ENCODE results near the gene PHC2. TPM values are rescaled to one million over a fixed set of nuclear protein-coding genes. Genes with fewer than 3 reads are reported as not detected.

PHC2 gene
- total and polyA plus RNA-seq, 2 of the 13 experiments (the other 11 are each of a cell fraction or from before 2014, with no cell fraction given) = 52.5 to 84.9 TPM

GRCh38 chr1:33377756-33378155 lies 53.1 kb downstream of the PHC2 start:
- Histone ChIP-seq H3K4me2 (ENCODE audit: low read depth, low read length) (no peak overlapping the region), H3K27me3 (ENCODE audit: control insufficient read depth in 1 of 2, insufficient read depth in 2 of 2, low read length in 2 of 2) (peaks cover 3 to 4% of the 10 kb centered on the region in 2 experiments; a peak in 2 of 5 replicates), H3K4me3 (replicated peaks in 1 of 3; ENCODE audit: insufficient read depth in 1 of 3, low read depth in 2 of 3, low read length in 3 of 3) (no peak overlapping the region), H3K79me2 (ENCODE audit: insufficient read depth, low read length) (no peaks in the 10 kb centered on the region), H3K4me1 (ENCODE audit: insufficient read depth, low read length) (no peaks in the 10 kb centered on the region), H3K27ac (ENCODE audit: extremely low read length, insufficient read depth, low read length) (no peak overlapping the region), H3K9me3 (ENCODE audit: low read length) (no peaks in the 10 kb centered on the region), H4K20me1 (ENCODE audit: insufficient read depth, low read length) (no peaks in the 10 kb centered on the region), H3K36me3 (replicated peaks in 1 of 2; ENCODE audit: control insufficient read depth in 1 of 2, insufficient read depth in 2 of 2, low read length in 2 of 2) (no peaks in the 10 kb centered on the region), H2AFZ (ENCODE audit: low read length) (no peak overlapping the region), H3K9ac (ENCODE audit: insufficient read depth, low read depth, low read length) (no peak overlapping the region)
- CTCF ChIA-PET (ENCODE audit: low intra/inter-chr PET ratio, low total read pairs) = no interaction called here
- whole genome bisulfite sequencing (ENCODE audit: low lambda C conversion rate) = 63% methylated on average over 1 of the region's 1 CpG
- no peak for TF ChIP-seq RBM22 (optimal IDR thresholded peaks at IDR 0.05; ENCODE audit: low read length)
- TF ChIP-seq BCL6 (CRISPR knock-in tag; IDR thresholded peaks at IDR 0.05) = no peak
- no peak for TF ChIP-seq YEATS4 (CRISPR knock-in tag; IDR thresholded peaks at IDR 0.05; ENCODE audit: borderline replicate concordance)
- no peak for TF ChIP-seq GFI1 (CRISPR knock-in tag; IDR thresholded peaks at IDR 0.05; ENCODE audit: borderline replicate concordance)
- TF ChIP-seq CBX1 (IDR thresholded peaks at IDR 0.05; ENCODE audit: low read depth) = no peak
- no peak for TF ChIP-seq ZNF639 (CRISPR knock-in tag; conservative IDR thresholded peaks at IDR 0.05)
- TF ChIP-seq TCF12 (IDR thresholded peaks at IDR 0.05) = no peak
- no peak for TF ChIP-seq TCF12 (CRISPR knock-in tag; IDR thresholded peaks at IDR 0.05)
- TF ChIP-seq AFF4 (CRISPR knock-in tag; IDR thresholded peaks at IDR 0.05) = no peak
- in situ Hi-C loops (cut with HindIII; ENCODE audit: extremely low pct_ligation_motif_present, low pct_unique_long_range_greater_than_20kb) (loop anchor here (10.0 kb wide), 1 partner anchor 87 kb away; no protein-coding TSS in a partner anchor), intact Hi-C loops (cut with micrococcal nuclease; ENCODE audit: unreplicated experiment) (no loop called here)
- ATAC-seq (no peak), DNase-seq (ENCODE audit: low spot score) (no peak), FAIRE-seq (no peak)
- POLR2A ChIA-PET = no interaction called here
- BruUV-seq (replicated peaks) = no TSS peak

Measured in HepG2 (cell line).